GM23338 (cell line): Measurements from ENCODE around the gene RBM8A.

Source experiments
- CTCF ChIP-seq, 2 experiments: fragments of 200-600 bp in 1 of 2; sonication (generic) in 1 of 2; conservative IDR thresholded peaks; 2 replicates each; pipeline versions ENCODE4 v1.5.1 to v1.6.1; 2016 to 2017; ENCODE audit warnings: antibody characterized with exemption in 2 of 2, low read depth in 2 of 2, mild to moderate bottlenecking in 2 of 2, moderate library complexity in 1 of 2
- EZH2 ChIP-seq: fragments of 200-600 bp; sonication (generic); IDR thresholded peaks from one replicate; pipeline ENCODE4 v1.8.0; 2017; ENCODE audit warnings: antibody characterized with exemption, mild to moderate bottlenecking, low read depth; ENCODE audit not compliant: unreplicated experiment
- EZH2phosphoT487 ChIP-seq: fragments of 200-600 bp; sonication (generic); IDR thresholded peaks from one replicate; pipeline ENCODE4 v1.8.1; 2018; ENCODE audit warnings: antibody characterized with exemption; ENCODE audit not compliant: unreplicated experiment

GRCh38 chr1:145944532-145944931, 17.2 kb upstream of the RBM8A start:
- no peak for TF ChIP-seq CTCF (conservative IDR thresholded peaks at IDR 0.05; ENCODE audit: low read depth in 2 of 2)
- no peak for TF ChIP-seq EZH2
- no peak for TF ChIP-seq EZH2phosphoT487
